Fibroblast of mammary gland (primary cell): ENCODE measurements around the gene KLHL30.

Experiments used
- DNase-seq: peaks from one replicate; pipeline ENCODE4 v3.0.0-alpha.2; 2010; ENCODE audit warnings: low read depth
- H3K4me3 ChIP-seq: 2 replicates; pipeline ENCODE4 v1.5.1; 2011; ENCODE audit warnings: low read depth, mild to moderate bottlenecking, low read length, moderate library complexity; ENCODE audit not compliant: control insufficient read depth
- CTCF ChIP-seq: conservative IDR thresholded peaks from 2 replicates; pipeline ENCODE4 v1.5.1; 2011; ENCODE audit warnings: low read depth, low read length, inconsistent platforms; ENCODE audit not compliant: control insufficient read depth, insufficient read depth

Gene KLHL30

GRCh38 chr2:238166391-238167343 is 28.2 kb downstream of the KLHL30 start:
- no peak for TF ChIP-seq CTCF
- H3K4me3 ChIP-seq: no peak overlapping the region
- DNase-seq: no peak

- no peak for TF ChIP-seq CTCF
- H3K4me3 ChIP-seq: no peak overlapping the region
- no peak for DNase-seq
These were observed 28.9 kb downstream of the KLHL30 start for GRCh38 chr2:238167344-238167715.

GRCh38 chr2:238167761-238168160 is 29.3 kb downstream of the KLHL30 start:
- no peak for TF ChIP-seq CTCF
- DNase-seq: peak; percentile 69

GRCh38 chr2:238168196-238169047 is 30.0 kb downstream of the KLHL30 start:
- no peak for TF ChIP-seq CTCF
- no peak for DNase-seq
- no peak overlapping the region for H3K4me3 ChIP-seq

More at GRCh38 chr2:238167761-238168160, 29.3 kb downstream of the KLHL30 start:
- H3K4me3 ChIP-seq: no peak overlapping the region

- H3K4me3 ChIP-seq: peak overlapping the region; percentile 39
- no peak for TF ChIP-seq CTCF
- DNase-seq: peak; percentile 97
These were observed 30.7 kb downstream of the KLHL30 start for GRCh38 chr2:238169048-238169707.

GRCh38 chr2:238169708-238170251 is 31.3 kb downstream of the KLHL30 start:
- no peak for TF ChIP-seq CTCF
- peak; percentile 100 for DNase-seq
- H3K4me3 ChIP-seq: peak overlapping the region; percentile 39
